ENCODE measurements around the gene ERICH3.

DNA sequence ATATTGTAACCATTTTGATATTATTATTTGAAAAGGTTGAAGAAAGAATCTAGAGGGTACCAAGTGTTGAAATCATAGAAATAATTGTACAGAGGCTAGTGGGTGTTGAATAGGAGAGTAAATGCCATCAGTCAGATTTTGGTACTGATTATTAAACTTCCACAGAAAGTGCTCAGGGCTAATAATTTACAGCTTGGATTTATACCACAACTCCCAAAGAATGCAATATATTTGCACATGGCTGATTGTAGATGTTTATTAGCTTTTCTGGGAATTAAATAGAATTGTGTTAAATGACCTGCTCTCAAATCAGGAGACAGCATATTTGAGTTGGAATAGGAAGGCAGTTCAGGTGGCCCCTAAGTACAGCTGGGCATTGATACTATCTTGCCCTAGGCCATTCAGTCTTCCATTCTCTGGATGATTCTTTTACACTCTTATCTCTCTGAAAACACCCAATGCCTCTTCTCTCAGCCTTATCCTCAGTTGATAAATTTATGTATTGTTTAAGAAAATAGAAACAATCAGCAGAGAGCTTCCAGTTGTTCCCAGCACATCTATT lies 63.7 kb downstream of the ERICH3 start:
- TF ChIP-seq, protein P1, sequence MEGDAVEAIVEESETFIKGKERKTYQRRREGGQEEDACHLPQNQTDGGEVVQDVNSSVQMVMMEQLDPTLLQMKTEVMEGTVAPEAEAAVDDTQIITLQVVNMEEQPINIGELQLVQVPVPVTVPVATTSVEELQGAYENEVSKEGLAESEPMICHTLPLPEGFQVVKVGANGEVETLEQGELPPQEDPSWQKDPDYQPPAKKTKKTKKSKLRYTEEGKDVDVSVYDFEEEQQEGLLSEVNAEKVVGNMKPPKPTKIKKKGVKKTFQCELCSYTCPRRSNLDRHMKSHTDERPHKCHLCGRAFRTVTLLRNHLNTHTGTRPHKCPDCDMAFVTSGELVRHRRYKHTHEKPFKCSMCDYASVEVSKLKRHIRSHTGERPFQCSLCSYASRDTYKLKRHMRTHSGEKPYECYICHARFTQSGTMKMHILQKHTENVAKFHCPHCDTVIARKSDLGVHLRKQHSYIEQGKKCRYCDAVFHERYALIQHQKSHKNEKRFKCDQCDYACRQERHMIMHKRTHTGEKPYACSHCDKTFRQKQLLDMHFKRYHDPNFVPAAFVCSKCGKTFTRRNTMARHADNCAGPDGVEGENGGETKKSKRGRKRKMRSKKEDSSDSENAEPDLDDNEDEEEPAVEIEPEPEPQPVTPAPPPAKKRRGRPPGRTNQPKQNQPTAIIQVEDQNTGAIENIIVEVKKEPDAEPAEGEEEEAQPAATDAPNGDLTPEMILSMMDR (conservative IDR thresholded peaks at IDR 0.05) = no peak
- no peak for TF ChIP-seq ZFX (IDR thresholded peaks at IDR 0.05)
